IMR-90 (cell line): ENCODE results near the gene COL6A3. TPM values are rescaled to one million over a fixed set of nuclear protein-coding genes. Genes with fewer than 3 reads are reported as not detected.
A peak's percentile ranks its signal among the peaks of the same experiment; 100 is the strongest.

ENCODE experiments used
- ATAC-seq: fragments of 200-7000 bp; cut with Tn5 transposase; 2 replicates; pipeline ENCODE4 v1.9.1; 2020; ENCODE audit warnings: low read depth, mild to moderate bottlenecking, moderate library complexity
- BruUV-seq: library from RNA; stranded (reverse); fragments of 400-500 nt; replicated peaks from 2 replicates; lab custom pipeline; 2021; lab: Mats Ljungman, UMichigan
- CTCF ChIA-PET: fragments of 300-600 bp; formaldehyde crosslinking; extraction: SDS; loops from one replicate; lab custom pipeline; 2021; ENCODE audit warnings: antibody characterized with exemption; lab: Yijun Ruan, JAX
- POLR2A ChIA-PET: fragments of 300-600 bp; sonication (Branson Sonifier 250); formaldehyde crosslinking; loops from one replicate; lab custom pipeline; 2022; ENCODE audit warnings: antibody characterized with exemption; ENCODE audit not compliant: unreplicated experiment; lab: Charles Lee
- DNase-seq: peaks from one replicate; pipeline ENCODE4 v3.0.0; 2013
- H2AFZ ChIP-seq: replicated peaks from 2 replicates; pipeline ENCODE3; 2013; ENCODE audit warnings: low read length, mild to moderate bottlenecking; ENCODE audit not compliant: poor library complexity
- H2AK5ac ChIP-seq: 2 replicates; pipeline ENCODE4 v1.6.1; 2013; ENCODE audit warnings: low read depth, low read length, inconsistent platforms
- H2AK9ac ChIP-seq: replicated peaks from 2 replicates; pipeline ENCODE3; 2013; ENCODE audit warnings: mild to moderate bottlenecking, low read depth, low read length, moderate library complexity; ENCODE audit not compliant: poor library complexity
- H2BK120ac ChIP-seq: 2 replicates; pipeline ENCODE4 v1.6.1; 2013; ENCODE audit warnings: low read depth, low read length, inconsistent platforms
- H2BK15ac ChIP-seq: 3 replicates; pipeline ENCODE4 v1.6.1; 2013; ENCODE audit warnings: low read depth, low read length, inconsistent platforms
- H2BK20ac ChIP-seq: 2 replicates; pipeline ENCODE4 v1.6.1; 2013; ENCODE audit warnings: low read depth, mild to moderate bottlenecking, inconsistent platforms, low read length, moderate library complexity
- H2BK5ac ChIP-seq: 2 replicates; pipeline ENCODE4 v1.6.1; 2013; ENCODE audit warnings: mild to moderate bottlenecking, low read depth, low read length, inconsistent platforms; ENCODE audit not compliant: poor library complexity, severe bottlenecking
- H3K14ac ChIP-seq: replicated peaks from 2 replicates; pipeline ENCODE4 v1.6.1; 2013; ENCODE audit warnings: low read depth, low read length, inconsistent platforms
- H3K18ac ChIP-seq: 2 replicates; pipeline ENCODE4 v1.6.1; 2013; ENCODE audit warnings: low read depth, low read length, control low read depth
- H3K23ac ChIP-seq: 2 replicates; pipeline ENCODE4 v1.6.1; 2013; ENCODE audit warnings: low read depth, low read length, inconsistent platforms
- H3K27ac ChIP-seq: 2 replicates; pipeline ENCODE4 v1.5.1; 2013; ENCODE audit warnings: mild to moderate bottlenecking, control low read depth, low read length; ENCODE audit not compliant: insufficient read depth
- H3K27me3 ChIP-seq: 2 replicates; pipeline ENCODE4 v1.6.1; 2013; ENCODE audit warnings: low read length; ENCODE audit not compliant: control insufficient read depth, insufficient read depth
- H3K36me3 ChIP-seq: 2 replicates; pipeline ENCODE4 v1.6.1; 2013; ENCODE audit warnings: low read length, mixed read lengths; ENCODE audit not compliant: control insufficient read depth, insufficient read depth
- H3K4ac ChIP-seq: 2 replicates; pipeline ENCODE4 v1.6.1; 2013; ENCODE audit warnings: low read depth, low read length, inconsistent platforms
- H3K4me1 ChIP-seq: 2 replicates; pipeline ENCODE4 v1.6.1; 2013; ENCODE audit warnings: low read length, mixed read lengths; ENCODE audit not compliant: control insufficient read depth, insufficient read depth
- H3K4me2 ChIP-seq: 2 replicates; pipeline ENCODE4 v1.6.1; 2013; ENCODE audit warnings: low read depth, mild to moderate bottlenecking, control low read depth, low read length, moderate library complexity
- H3K4me3 ChIP-seq: 2 replicates; pipeline ENCODE4 v1.5.1; 2013; ENCODE audit warnings: low read depth, mild to moderate bottlenecking, control low read depth, low read length, moderate library complexity; ENCODE audit not compliant: insufficient read depth
- H3K56ac ChIP-seq: 2 replicates; pipeline ENCODE4 v1.6.1; 2013; ENCODE audit warnings: low read length, inconsistent platforms; ENCODE audit not compliant: insufficient read depth; ENCODE audit errors: extremely low read depth
- H3K79me1 ChIP-seq, 2 experiments: 2 replicates each; pipeline ENCODE4 v1.6.1; 2013; ENCODE audit warnings: low read length in 2 of 2, inconsistent platforms in 1 of 2, low read depth in 1 of 2
- H3K9ac ChIP-seq: 2 replicates; pipeline ENCODE4 v1.6.1; 2013; ENCODE audit warnings: low read depth, low read length, control low read depth
- H3K9me1 ChIP-seq: 2 replicates; pipeline ENCODE4 v1.6.1; 2013; ENCODE audit warnings: low read length, inconsistent platforms; ENCODE audit not compliant: insufficient read depth
- H3K9me3 ChIP-seq: 2 replicates; pipeline ENCODE4 v1.6.1; 2013; ENCODE audit warnings: low read length; ENCODE audit not compliant: control insufficient read depth, insufficient read depth
- H4K20me1 ChIP-seq: 2 replicates; pipeline ENCODE4 v1.6.1; 2013; ENCODE audit warnings: low read length, inconsistent platforms; ENCODE audit not compliant: insufficient read depth
- H4K5ac ChIP-seq: 2 replicates; pipeline ENCODE4 v1.6.1; 2013; ENCODE audit warnings: mild to moderate bottlenecking, low read depth, low read length, control low read depth
- H4K8ac ChIP-seq, 2 experiments: 2 replicates each; pipeline ENCODE4 v1.6.1; 2013; ENCODE audit warnings: low read depth in 2 of 2, low read length in 2 of 2, control low read depth in 1 of 2, inconsistent platforms in 1 of 2
- H4K91ac ChIP-seq: 2 replicates; pipeline ENCODE4 v1.6.1; 2013; ENCODE audit warnings: low read depth, low read length, inconsistent platforms; ENCODE audit not compliant: insufficient read depth
- MAZ ChIP-seq: IDR thresholded peaks from 2 replicates; pipeline ENCODE4 v1.6.1; 2012; ENCODE audit warnings: low read depth, mild to moderate bottlenecking, low read length, improper control_type of control experiment, moderate library complexity, borderline replicate concordance
- MXI1 ChIP-seq: IDR thresholded peaks from 2 replicates; pipeline ENCODE4 v1.6.1; 2012; ENCODE audit warnings: low read depth, mild to moderate bottlenecking, low read length, moderate library complexity, borderline replicate concordance
- NFE2L2 ChIP-seq: fragments of 150-350 bp; IDR thresholded peaks from 2 replicates; pipeline ENCODE4 v1.6.1; 2016; ENCODE audit warnings: low read depth, mild to moderate bottlenecking, low read length
- WGBS, 2 experiments: methylation state at CpG; one replicate each; pipeline versions ENCODE4 v1.1.5 to v1.1.7; 2013; ENCODE audit warnings: missing lambda C conversion rate in 2 of 2; ENCODE audit not compliant: insufficient read length in 1 of 2; ENCODE audit errors: extremely low coverage in 2 of 2; 5-methylcytosine and 5-hydroxymethylcytosine counted together
- dilution Hi-C: fragments of 300-500 bp; cut with HindIII; formaldehyde crosslinking; loops from one replicate; pipeline ENCODE4 v1.14.3; 2018; ENCODE audit warnings: low sequenced_read_pairs; ENCODE audit not compliant: unreplicated experiment
- in situ Hi-C: fragments of 300-500 bp; cut with MboI; formaldehyde crosslinking; loops from 3 replicates; pipeline ENCODE4 v1.14.3; 2019; ENCODE audit warnings: low sequenced_read_pairs, inconsistent platforms, mixed read lengths
- intact Hi-C: fragments of 100-400 bp; cut with micrococcal nuclease; formaldehyde crosslinking; loops from 2 replicates; pipeline ENCODE4 v1.10.0; 2022
- polyA plus RNA-seq, 3 experiments: library from polyadenylated mRNA; depleted of rRNA; stranded (reverse); fragments of >200 nt; gene quantifications; 2 replicates each; pipeline ENCODE4 v1.2.3, GENCODE V29; 2012; ENCODE audit warnings: low replicate concordance in 1 of 3
- total RNA-seq: library from RNA; depleted of rRNA; stranded (reverse); fragments of >200 nt; gene quantifications from 2 replicates; pipeline ENCODE4 v1.2.3, GENCODE V29; 2012
- TF ChIP-seq, protein P1 (sequence below): fragments of 150-350 bp; IDR thresholded peaks from 2 replicates; pipeline ENCODE4 v1.6.1; 2016; ENCODE audit warnings: low read depth, mild to moderate bottlenecking, low read length, moderate library complexity, borderline replicate concordance

Gene COL6A3
- total and polyA plus RNA-seq, 2 of the 4 experiments (the other 2 are of a cell fraction) = 964 to 1,855 TPM

DNA sequence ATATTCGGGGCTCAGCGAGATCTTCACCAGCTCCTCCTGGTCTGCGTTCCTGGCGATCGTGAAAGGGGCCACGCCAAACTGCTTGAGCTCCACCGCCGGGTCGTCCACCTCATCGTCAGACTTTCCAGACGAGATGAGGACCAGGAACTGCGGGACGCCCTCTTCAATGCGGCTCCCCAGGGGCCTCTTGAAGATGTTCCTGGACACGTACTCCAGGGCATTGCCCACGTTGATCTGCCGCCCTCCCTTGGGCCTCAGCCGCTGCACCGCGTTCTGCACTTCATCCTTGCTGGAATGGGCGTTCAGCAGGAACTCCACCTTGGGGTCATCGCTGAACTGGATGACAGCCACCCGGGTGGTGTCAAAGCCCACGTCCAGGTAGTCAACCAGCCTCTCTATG, 42.1 kb downstream of the COL6A3 start:
- no peak overlapping the region for H4K5ac ChIP-seq
- H2AFZ ChIP-seq = peak overlapping the region; percentile 16
- H3K79me1 ChIP-seq = peaks cover 52 to 87% of the 10 kb centered on the region in 2 experiments
- TSS peak; percentile 53 for BruUV-seq
- no peaks in the 10 kb centered on the region for H3K9me3 ChIP-seq
- no peak overlapping the region for H3K14ac ChIP-seq
- ATAC-seq (no peak), DNase-seq (no peak)
- H3K56ac ChIP-seq = no peak overlapping the region
- no peaks in the 10 kb centered on the region for H3K4me1 ChIP-seq
- H3K23ac ChIP-seq = no peak overlapping the region
- no peak overlapping the region for H2BK15ac ChIP-seq
- no peak overlapping the region for H2BK20ac ChIP-seq
- H3K4ac ChIP-seq = no peak overlapping the region
- ChIA-PET POLR2A (no interaction called here), CTCF (no interaction called here)
- dilution Hi-C loops (no loop called here), in situ Hi-C loops (no loop called here), intact Hi-C loops (no loop called here)
- no peak overlapping the region for H4K8ac ChIP-seq
- WGBS, 2 experiments = 96% methylated on average over 19 of the region's 24 CpGs; no CpG with 5 or more reads in 1 of the 2 experiments
- no peak overlapping the region for H4K91ac ChIP-seq
- H2AK9ac ChIP-seq = no peak overlapping the region
- peaks cover 31% of the 10 kb centered on the region for H3K9me1 ChIP-seq
- no peaks in the 10 kb centered on the region for H3K27me3 ChIP-seq
- H3K4me3 ChIP-seq = no peak overlapping the region
- no peak overlapping the region for H3K27ac ChIP-seq
- no peak overlapping the region for H2AK5ac ChIP-seq
- no peak overlapping the region for H3K18ac ChIP-seq
- no peak overlapping the region for H2BK5ac ChIP-seq
- no peak overlapping the region for H3K4me2 ChIP-seq
- no peak overlapping the region for H2BK120ac ChIP-seq
- no peak overlapping the region for H3K9ac ChIP-seq
- TF ChIP-seq NFE2L2 (no peak), MAZ (no peak), MXI1 (no peak)
- TF ChIP-seq, protein P1, sequence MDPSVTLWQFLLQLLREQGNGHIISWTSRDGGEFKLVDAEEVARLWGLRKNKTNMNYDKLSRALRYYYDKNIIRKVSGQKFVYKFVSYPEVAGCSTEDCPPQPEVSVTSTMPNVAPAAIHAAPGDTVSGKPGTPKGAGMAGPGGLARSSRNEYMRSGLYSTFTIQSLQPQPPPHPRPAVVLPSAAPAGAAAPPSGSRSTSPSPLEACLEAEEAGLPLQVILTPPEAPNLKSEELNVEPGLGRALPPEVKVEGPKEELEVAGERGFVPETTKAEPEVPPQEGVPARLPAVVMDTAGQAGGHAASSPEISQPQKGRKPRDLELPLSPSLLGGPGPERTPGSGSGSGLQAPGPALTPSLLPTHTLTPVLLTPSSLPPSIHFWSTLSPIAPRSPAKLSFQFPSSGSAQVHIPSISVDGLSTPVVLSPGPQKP = no peak
- peaks cover 90% of the 10 kb centered on the region for H3K36me3 ChIP-seq
- H4K20me1 ChIP-seq = peaks cover 92% of the 10 kb centered on the region
